ENCODE data around the gene SUCLA2.

- TF ChIP-seq POLR2AphosphoS5 (IDR thresholded peaks at IDR 0.05; ENCODE audit: low read depth, low read length) (no peak), CTCF (IDR thresholded peaks at IDR 0.05; ENCODE audit: control extremely low read depth in 1 of 3, insufficient read depth in 1 of 3, low read depth in 1 of 3, low read length in 3 of 3) (no peak), JUND (IDR thresholded peaks at IDR 0.05; ENCODE audit: low read length) (no peak), EP300 (IDR thresholded peaks at IDR 0.05; ENCODE audit: borderline replicate concordance in 1 of 2, low read depth in 2 of 2, low read length in 2 of 2) (no peak), TAF7 (optimal IDR thresholded peaks at IDR 0.05; ENCODE audit: borderline replicate concordance, low read depth, low read length) (no peak), BRCA1 (IDR thresholded peaks at IDR 0.05; ENCODE audit: low read depth, low read length) (no peak), KDM1A (IDR thresholded peaks at IDR 0.05; ENCODE audit: borderline replicate concordance, low read length) (no peak), ATF3 (IDR thresholded peaks at IDR 0.05; ENCODE audit: insufficient read depth, low read depth, low read length) (no peak), SP1 (IDR thresholded peaks at IDR 0.05; ENCODE audit: low read depth, low read length) (no peak), POLR2A (IDR thresholded peaks at IDR 0.05; ENCODE audit: control extremely low read depth in 1 of 2, low read depth in 2 of 2, low read length in 2 of 2) (no peak), EZH2 (IDR thresholded peaks at IDR 0.05; ENCODE audit: low read depth, low read length, severe bottlenecking) (no peak)
Measured at GRCh38 chr13:47999973-48000372, 1.1 kb downstream of the SUCLA2 start.
